NCI-H2107 treated with DMSO at 0.1 percent for 48 hours (cell line): Measurements from ENCODE around the gene GSE1.

Source experiments
- DNase-seq: peaks from one replicate; lab custom pipeline; 2025; ENCODE audit not compliant: unreplicated experiment; lab: John Stamatoyannopoulos, UW

The GSE1 gene

DNA sequence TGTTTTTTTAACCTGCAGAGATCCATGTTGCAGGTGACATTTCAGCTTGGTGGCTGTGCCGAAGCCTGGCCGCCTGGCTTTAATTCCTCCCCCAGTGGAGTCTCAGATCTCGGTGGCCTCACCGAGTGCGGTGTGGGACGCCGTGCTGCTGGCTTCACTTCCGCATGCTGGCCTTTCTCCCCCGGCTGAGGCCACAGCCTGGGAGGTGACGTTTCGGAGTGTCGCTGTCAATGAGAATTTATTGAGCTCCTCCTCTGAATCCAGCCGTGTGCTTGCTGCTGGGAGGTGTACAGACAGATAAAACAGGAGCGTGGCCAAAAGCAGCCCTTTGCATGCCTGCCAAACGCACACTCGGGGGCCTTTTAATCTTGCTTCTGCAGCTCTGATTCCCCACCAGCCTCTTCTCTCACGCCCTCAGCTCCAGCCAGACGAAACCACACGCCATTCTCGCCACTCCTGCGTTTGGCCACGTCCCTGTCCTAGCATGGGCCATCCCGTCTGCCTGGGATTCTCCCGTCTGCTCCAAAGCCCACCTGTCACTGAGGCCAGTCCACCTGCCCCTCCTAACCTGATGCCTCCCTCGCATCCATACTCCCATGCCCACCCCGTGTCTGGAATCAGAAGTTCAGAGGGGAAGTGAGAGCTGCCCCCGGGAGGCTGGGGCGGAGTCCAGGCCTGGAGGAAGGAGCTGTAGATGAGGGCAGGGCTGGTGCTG lies 3.6 kb downstream of the GSE1 start:
- DNase-seq: no peak

- no peak for DNase-seq
Measured at GRCh38 chr16:85617948-85618347, 4.8 kb downstream of the GSE1 start.

DNA sequence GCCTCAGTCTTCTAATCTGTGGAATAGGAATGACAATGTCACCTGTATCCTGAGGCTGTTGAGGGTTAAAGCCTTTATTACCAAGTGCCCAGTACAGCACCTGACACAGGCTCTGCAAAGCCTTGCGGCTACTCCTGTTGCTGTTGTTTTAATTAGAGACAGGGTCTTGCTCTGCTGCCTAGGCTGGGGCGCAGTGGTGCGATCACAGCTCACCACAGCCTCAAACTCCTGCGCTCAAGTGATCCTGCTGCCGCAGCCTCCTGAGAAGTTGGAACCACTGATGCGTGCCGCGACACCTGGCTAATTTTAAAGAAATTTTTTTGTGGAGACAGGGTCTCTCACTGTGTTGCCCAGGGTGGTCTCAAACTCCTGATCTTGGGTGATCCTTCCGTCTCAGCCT lies 5.4 kb downstream of the GSE1 start:
- DNase-seq: no peak

GRCh38 chr16:85619101-85619891 lies 6.2 kb downstream of the GSE1 start:
- no peak for DNase-seq

- DNase-seq: no peak
Measured at GRCh38 chr16:85620374-85620773, 7.3 kb downstream of the GSE1 start.

- DNase-seq: no peak
Measured at GRCh38 chr16:85621698-85622428, 8.7 kb downstream of the GSE1 start.

DNA sequence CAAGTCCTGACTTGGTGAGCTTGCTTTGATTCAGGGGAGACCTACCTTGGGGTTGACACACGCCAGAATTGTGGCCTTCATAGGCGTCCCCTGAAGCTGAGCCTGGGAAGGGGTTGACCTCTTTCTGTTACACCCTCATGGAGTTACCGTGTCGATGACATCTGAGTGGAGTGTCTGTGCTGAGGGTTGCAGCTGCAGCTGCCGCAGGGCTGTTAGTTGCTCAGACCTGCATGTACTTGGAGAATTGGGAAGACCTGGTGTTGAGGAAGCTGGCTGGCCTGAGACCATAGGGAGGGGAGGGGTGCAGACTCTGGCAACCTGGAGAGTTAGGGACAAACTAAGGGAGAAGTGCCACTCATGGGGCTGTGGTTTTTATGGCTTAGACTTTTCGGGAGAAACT lies 9.6 kb downstream of the GSE1 start:
- DNase-seq: no peak

DNA sequence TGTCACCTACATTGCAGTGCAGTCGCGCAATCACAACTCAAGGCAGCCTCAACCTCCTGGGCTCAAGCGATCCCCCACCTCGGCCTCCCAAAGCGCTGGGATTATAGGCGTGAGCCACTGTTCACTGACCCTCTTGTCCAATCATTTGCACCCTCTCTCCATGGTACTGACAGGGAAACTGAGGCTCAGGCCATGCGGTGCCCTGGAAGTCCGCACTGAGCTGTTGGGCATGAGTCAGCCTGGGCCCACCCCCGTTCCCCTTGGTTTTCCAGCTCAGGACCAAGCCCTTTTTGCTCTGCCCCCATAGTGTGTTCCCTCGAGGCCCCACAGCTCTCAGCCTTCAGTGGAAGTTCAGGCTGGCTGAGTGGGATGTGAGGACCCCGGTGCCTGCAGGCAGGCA lies 10.1 kb downstream of the GSE1 start:
- no peak for DNase-seq

- no peak for DNase-seq
Measured at GRCh38 chr16:85623997-85624601, 11.0 kb downstream of the GSE1 start.

DNA sequence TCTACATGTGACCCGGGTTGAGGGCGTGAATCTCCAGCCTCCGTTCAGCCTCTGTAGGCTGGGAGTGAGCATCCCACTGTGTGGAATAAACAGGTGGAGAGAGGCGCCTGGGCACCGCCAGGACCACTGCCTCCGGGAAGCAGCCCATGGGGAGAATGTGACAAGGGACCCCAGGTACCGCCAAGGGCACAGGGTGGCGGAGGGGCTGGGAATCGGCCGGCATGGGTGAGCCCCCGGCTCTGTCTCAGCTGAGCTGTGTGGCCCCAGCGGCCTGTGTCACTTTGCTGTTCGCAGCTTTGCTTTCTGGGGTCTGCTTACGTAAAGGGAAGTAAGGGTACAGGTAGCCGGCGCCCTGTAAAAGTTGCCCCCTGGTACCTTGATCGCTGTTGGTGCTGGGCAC lies 11.5 kb downstream of the GSE1 start:
- DNase-seq: no peak

GRCh38 chr16:85625053-85625452 lies 11.9 kb downstream of the GSE1 start:
- no peak for DNase-seq

- DNase-seq: no peak
Measured at GRCh38 chr16:85625485-85626117, 12.5 kb downstream of the GSE1 start.

- DNase-seq: peak; percentile 63
Measured at GRCh38 chr16:85626191-85626981, 13.3 kb downstream of the GSE1 start.

GRCh38 chr16:85627089-85627488 lies 14.0 kb downstream of the GSE1 start:
- no peak for DNase-seq

GRCh38 chr16:85627526-85628264 lies 14.6 kb downstream of the GSE1 start:
- DNase-seq: no peak

GRCh38 chr16:85628265-85628556 lies 15.1 kb downstream of the GSE1 start:
- DNase-seq: no peak

GRCh38 chr16:85628645-85629044 lies 15.5 kb downstream of the GSE1 start:
- no peak for DNase-seq

DNA sequence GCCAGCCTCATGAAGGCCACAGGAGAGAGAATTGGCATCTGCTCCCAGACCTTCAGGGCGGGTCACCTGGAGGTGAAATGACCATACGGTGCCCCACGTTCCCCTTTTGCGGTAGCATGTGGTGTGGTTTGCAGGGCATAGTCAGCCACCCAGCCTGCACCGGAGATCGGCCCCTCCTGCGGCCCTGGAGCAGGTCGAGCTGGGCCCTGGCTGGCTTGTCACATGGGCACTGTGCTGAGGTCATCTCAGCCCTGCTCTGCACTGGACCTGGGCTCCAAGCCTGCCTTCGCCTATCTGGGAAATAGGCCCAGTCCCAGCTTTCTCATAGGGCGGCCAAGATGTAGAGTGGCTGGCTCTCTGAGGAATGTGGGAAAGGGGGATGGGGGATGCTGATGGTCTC lies 16.2 kb downstream of the GSE1 start:
- DNase-seq: no peak

- no peak for DNase-seq
Measured at GRCh38 chr16:85629853-85630252, 16.7 kb downstream of the GSE1 start.

- DNase-seq: no peak
Measured at GRCh38 chr16:85631230-85631629, 18.1 kb downstream of the GSE1 start.
